Activated B cell treated with CpG ODN at 0.5 μM for 24 hours (primary cell): ENCODE measurements around the gene AQP5. TPM values are rescaled to one million over a fixed set of nuclear protein-coding genes. Genes with fewer than 3 reads are reported as not detected.

ENCODE experiments used
- ATAC-seq: fragments of 200-7000 bp; cut with Tn5 transposase; one replicate; pipeline ENCODE4 v1.10.0; 2021; ENCODE audit warnings: low read depth, mild to moderate bottlenecking, moderate library complexity
- CTCF ChIA-PET: fragments of 350-600 bp; sonication (Branson Sonifier 250); formaldehyde crosslinking; loops from one replicate; lab custom pipeline; 2021; ENCODE audit warnings: antibody characterized with exemption; lab: Charles Lee
- POLR2A ChIA-PET: fragments of 350-600 bp; sonication (Branson Sonifier 250); formaldehyde crosslinking; loops from one replicate; lab custom pipeline; 2021; ENCODE audit warnings: antibody characterized with exemption; lab: Charles Lee
- DNase-seq: peaks from one replicate; pipeline ENCODE4 v3.0.0; 2022
- H3K27ac Mint-ChIP-seq: one replicate; pipeline ENCODE4 v1.8.0; 2020; ENCODE audit warnings: mixed read lengths
- H3K27me3 Mint-ChIP-seq: one replicate; pipeline ENCODE4 v1.8.0; 2021; ENCODE audit warnings: mixed read lengths
- H3K36me3 Mint-ChIP-seq: one replicate; pipeline ENCODE4 v1.8.0; 2021; ENCODE audit warnings: low read depth, mixed read lengths
- H3K4me1 Mint-ChIP-seq: one replicate; pipeline ENCODE4 v1.8.0; 2021; ENCODE audit warnings: mixed read lengths
- H3K4me3 Mint-ChIP-seq: one replicate; pipeline ENCODE4 v1.8.0; 2020; ENCODE audit warnings: mild to moderate bottlenecking, mixed read lengths
- H3K9me3 Mint-ChIP-seq: one replicate; pipeline ENCODE4 v1.8.0; 2020; ENCODE audit warnings: mixed read lengths
- intact Hi-C: fragments of 100-400 bp; cut with micrococcal nuclease; formaldehyde crosslinking; loops from one replicate; pipeline ENCODE4 v1.15.1; 2024
- total RNA-seq: library from RNA; stranded (reverse); gene quantifications from 2 replicates; pipeline ENCODE4 v1.2.3, GENCODE V29; 2022
- TF ChIP-seq, protein P1 (sequence below): fragments of 200-600 bp; IDR thresholded peaks from one replicate; pipeline ENCODE4 v1.8.0; 2022; ENCODE audit warnings: antibody characterized with exemption, mild to moderate bottlenecking

Gene AQP5
- total RNA-seq, 1 donor from 2014 or later = not detected

GRCh38 chr12:49925433-49926204, 36.1 kb upstream of the AQP5 start:
- no peaks in the 10 kb centered on the region for H3K36me3 Mint-ChIP-seq
- TF ChIP-seq, protein P1, sequence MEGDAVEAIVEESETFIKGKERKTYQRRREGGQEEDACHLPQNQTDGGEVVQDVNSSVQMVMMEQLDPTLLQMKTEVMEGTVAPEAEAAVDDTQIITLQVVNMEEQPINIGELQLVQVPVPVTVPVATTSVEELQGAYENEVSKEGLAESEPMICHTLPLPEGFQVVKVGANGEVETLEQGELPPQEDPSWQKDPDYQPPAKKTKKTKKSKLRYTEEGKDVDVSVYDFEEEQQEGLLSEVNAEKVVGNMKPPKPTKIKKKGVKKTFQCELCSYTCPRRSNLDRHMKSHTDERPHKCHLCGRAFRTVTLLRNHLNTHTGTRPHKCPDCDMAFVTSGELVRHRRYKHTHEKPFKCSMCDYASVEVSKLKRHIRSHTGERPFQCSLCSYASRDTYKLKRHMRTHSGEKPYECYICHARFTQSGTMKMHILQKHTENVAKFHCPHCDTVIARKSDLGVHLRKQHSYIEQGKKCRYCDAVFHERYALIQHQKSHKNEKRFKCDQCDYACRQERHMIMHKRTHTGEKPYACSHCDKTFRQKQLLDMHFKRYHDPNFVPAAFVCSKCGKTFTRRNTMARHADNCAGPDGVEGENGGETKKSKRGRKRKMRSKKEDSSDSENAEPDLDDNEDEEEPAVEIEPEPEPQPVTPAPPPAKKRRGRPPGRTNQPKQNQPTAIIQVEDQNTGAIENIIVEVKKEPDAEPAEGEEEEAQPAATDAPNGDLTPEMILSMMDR = no peak
- peaks cover 7% of the 10 kb centered on the region for H3K27me3 Mint-ChIP-seq
- H3K9me3 Mint-ChIP-seq = no peaks in the 10 kb centered on the region
- intact Hi-C loops = no loop called here
- CTCF ChIA-PET = no interaction called here
- POLR2A ChIA-PET = no interaction called here
- no peak for ATAC-seq
- H3K4me1 Mint-ChIP-seq = no peaks in the 10 kb centered on the region
- no peak for DNase-seq
- H3K27ac Mint-ChIP-seq = no peak overlapping the region
- H3K4me3 Mint-ChIP-seq = no peak overlapping the region

DNA sequence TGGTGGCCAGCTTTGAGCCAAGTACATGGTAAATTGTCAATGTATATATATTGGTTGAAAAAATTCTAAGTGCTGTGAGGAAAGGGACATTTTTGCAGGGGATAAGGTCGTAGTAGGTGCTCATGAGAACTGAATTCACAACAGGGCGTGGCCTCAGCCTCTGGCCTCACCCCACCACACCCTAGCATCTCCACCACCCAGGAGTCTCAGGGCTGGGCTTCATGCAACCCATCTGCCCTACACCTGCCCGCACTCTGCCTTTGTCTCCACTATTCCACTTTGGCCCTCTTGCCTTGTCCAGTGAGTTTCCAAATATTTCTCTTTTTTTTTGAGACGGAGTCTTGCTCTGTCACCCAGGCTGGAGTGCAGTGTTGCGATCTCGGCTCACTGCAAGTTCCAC, 33.2 kb upstream of the AQP5 start:
- POLR2A ChIA-PET = no interaction called here
- ATAC-seq (no peak), DNase-seq (no peak)
- TF ChIP-seq, protein P1 = no peak
- intact Hi-C loops = no loop called here
- peaks cover 7% of the 10 kb centered on the region for H3K27me3 Mint-ChIP-seq
- H3K36me3 Mint-ChIP-seq = no peaks in the 10 kb centered on the region
- H3K4me1 Mint-ChIP-seq = no peaks in the 10 kb centered on the region
- H3K27ac Mint-ChIP-seq = no peak overlapping the region
- CTCF ChIA-PET = interaction anchor here (0.9 kb wide), 1 partner anchor 17 kb away, joined by 4 read pairs; no protein-coding TSS in a partner anchor
- H3K9me3 Mint-ChIP-seq = no peaks in the 10 kb centered on the region
- no peak overlapping the region for H3K4me3 Mint-ChIP-seq

- Mint-ChIP-seq H3K4me1 (no peaks in the 10 kb centered on the region), H3K4me3 (no peak overlapping the region), H3K9me3 (no peaks in the 10 kb centered on the region), H3K27me3 (peaks cover 11% of the 10 kb centered on the region), H3K27ac (no peak overlapping the region), H3K36me3 (no peaks in the 10 kb centered on the region)
- ChIA-PET POLR2A (no interaction called here), CTCF (no interaction called here)
- TF ChIP-seq, protein P1 = no peak
- intact Hi-C loops = no loop called here
- no peak for ATAC-seq
- DNase-seq = no peak
Observed at GRCh38 chr12:49929581-49929980, 32.1 kb upstream of the AQP5 start.

DNA sequence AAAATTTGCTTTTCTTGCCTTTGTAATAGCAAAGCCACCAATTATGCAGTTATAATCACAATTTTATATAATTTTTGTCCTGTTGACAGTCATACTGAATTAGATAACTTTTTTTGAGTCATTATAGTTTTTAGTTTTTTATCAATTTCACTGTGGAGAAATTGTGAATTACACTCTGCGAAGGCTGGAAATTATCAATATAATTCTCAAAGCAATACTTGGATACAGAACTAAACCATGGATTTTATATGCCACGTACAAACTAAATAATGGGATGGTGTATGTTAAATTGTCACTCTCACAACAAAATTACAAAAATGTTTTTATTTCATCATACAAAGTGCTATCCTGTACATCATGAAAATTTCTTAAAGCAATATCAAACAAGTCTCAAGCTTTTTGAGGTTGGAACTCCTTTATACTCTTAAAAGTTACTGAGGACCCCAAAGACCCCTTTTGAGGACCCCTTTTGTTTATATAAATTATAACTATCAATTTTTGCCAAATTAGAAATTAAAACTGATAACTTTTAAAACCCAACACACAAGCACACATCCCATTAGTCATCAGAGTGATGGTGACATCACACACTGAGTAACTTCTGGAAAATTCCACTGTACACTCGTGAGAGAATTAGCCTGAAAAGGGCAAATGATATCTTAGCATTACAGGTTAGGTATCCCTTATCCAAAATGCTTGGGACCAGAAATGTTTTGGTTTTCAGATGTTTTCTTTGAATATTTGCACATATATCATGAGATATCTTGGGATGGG, 31.0 kb upstream of the AQP5 start:
- ChIA-PET CTCF (no interaction called here), POLR2A (no interaction called here)
- no peak for ATAC-seq
- H3K4me1 Mint-ChIP-seq = no peaks in the 10 kb centered on the region
- no peak overlapping the region for H3K27ac Mint-ChIP-seq
- intact Hi-C loops = no loop called here
- no peaks in the 10 kb centered on the region for H3K9me3 Mint-ChIP-seq
- TF ChIP-seq, protein P1 = no peak
- peaks cover 19% of the 10 kb centered on the region for H3K27me3 Mint-ChIP-seq
- no peaks in the 10 kb centered on the region for H3K36me3 Mint-ChIP-seq
- no peak for DNase-seq
- H3K4me3 Mint-ChIP-seq = no peak overlapping the region

GRCh38 chr12:49932023-49932422, 29.6 kb upstream of the AQP5 start:
- H3K36me3 Mint-ChIP-seq = no peaks in the 10 kb centered on the region
- no peak overlapping the region for H3K4me3 Mint-ChIP-seq
- ChIA-PET CTCF (interaction anchor here (0.6 to 2.4 kb wide), 2 partner anchors 13 to 301 kb away, joined by 3 to 8 read pairs; no protein-coding TSS in a partner anchor), POLR2A (no interaction called here)
- intact Hi-C loops = no loop called here
- no peak for ATAC-seq
- no peak for DNase-seq
- H3K9me3 Mint-ChIP-seq = no peaks in the 10 kb centered on the region
- H3K4me1 Mint-ChIP-seq = no peaks in the 10 kb centered on the region
- peaks cover 21% of the 10 kb centered on the region for H3K27me3 Mint-ChIP-seq
- H3K27ac Mint-ChIP-seq = no peak overlapping the region
- TF ChIP-seq, protein P1 = no peak
